Calu3 (cell line): ENCODE results near the gene TGM1. TPM values are rescaled to one million over a fixed set of nuclear protein-coding genes. Genes with fewer than 3 reads are reported as not detected.
"Not testable (repeated sequence)": the region's sequence is repeated elsewhere in the genome, so short reads cannot be mapped to it uniquely, and the experiment has no call there.

Experiments
- BruUV-seq: library from RNA; stranded (reverse); fragments of 400-500 nt; replicated peaks from 2 replicates; lab custom pipeline; 2021; lab: Mats Ljungman, UMichigan
- CTCF ChIA-PET: fragments of 300-600 bp; sonication (Branson Sonifier 250); formaldehyde crosslinking; loops from one replicate; lab custom pipeline; 2022; ENCODE audit warnings: antibody characterized with exemption; lab: Charles Lee
- DNase-seq: peaks from one replicate; pipeline ENCODE4 v3.0.0; 2022
- H3K27ac Mint-ChIP-seq: one replicate; pipeline ENCODE4 v1.8.0; 2022; ENCODE audit warnings: mixed read lengths; ENCODE audit not compliant: unreplicated experiment
- H3K27me3 Mint-ChIP-seq: one replicate; pipeline ENCODE4 v1.8.0; 2022; ENCODE audit warnings: mixed read lengths; ENCODE audit not compliant: unreplicated experiment
- H3K36me3 Mint-ChIP-seq: one replicate; pipeline ENCODE4 v1.8.0; 2022; ENCODE audit warnings: mild to moderate bottlenecking, moderate library complexity, mixed read lengths; ENCODE audit not compliant: insufficient read depth, unreplicated experiment
- H3K4me1 Mint-ChIP-seq: one replicate; pipeline ENCODE4 v1.8.0; 2022; ENCODE audit warnings: mild to moderate bottlenecking, low read depth, mixed read lengths; ENCODE audit not compliant: unreplicated experiment
- H3K4me3 Mint-ChIP-seq: one replicate; pipeline ENCODE4 v1.8.0; 2022; ENCODE audit warnings: mild to moderate bottlenecking, low read depth, moderate library complexity, mixed read lengths; ENCODE audit not compliant: unreplicated experiment
- H3K9me3 Mint-ChIP-seq: one replicate; pipeline ENCODE4 v1.8.0; 2022; ENCODE audit warnings: low read depth, mixed read lengths; ENCODE audit not compliant: unreplicated experiment
- CTCF ChIP-seq: fragments of 200-600 bp; IDR thresholded peaks from one replicate; pipeline ENCODE4 v1.8.0; 2022; ENCODE audit warnings: antibody characterized with exemption; ENCODE audit not compliant: unreplicated experiment
- intact Hi-C: fragments of 100-400 bp; cut with micrococcal nuclease; formaldehyde crosslinking; loops from one replicate; pipeline ENCODE4 v1.10.0; 2022; ENCODE audit not compliant: unreplicated experiment
- total RNA-seq: library from RNA; stranded (reverse); gene quantifications from 2 replicates; pipeline ENCODE4 v1.2.3, GENCODE V29; 2022

The TGM1 gene
- total RNA-seq, 1 experiment from 2014 or later, result 4.5 TPM

DNA sequence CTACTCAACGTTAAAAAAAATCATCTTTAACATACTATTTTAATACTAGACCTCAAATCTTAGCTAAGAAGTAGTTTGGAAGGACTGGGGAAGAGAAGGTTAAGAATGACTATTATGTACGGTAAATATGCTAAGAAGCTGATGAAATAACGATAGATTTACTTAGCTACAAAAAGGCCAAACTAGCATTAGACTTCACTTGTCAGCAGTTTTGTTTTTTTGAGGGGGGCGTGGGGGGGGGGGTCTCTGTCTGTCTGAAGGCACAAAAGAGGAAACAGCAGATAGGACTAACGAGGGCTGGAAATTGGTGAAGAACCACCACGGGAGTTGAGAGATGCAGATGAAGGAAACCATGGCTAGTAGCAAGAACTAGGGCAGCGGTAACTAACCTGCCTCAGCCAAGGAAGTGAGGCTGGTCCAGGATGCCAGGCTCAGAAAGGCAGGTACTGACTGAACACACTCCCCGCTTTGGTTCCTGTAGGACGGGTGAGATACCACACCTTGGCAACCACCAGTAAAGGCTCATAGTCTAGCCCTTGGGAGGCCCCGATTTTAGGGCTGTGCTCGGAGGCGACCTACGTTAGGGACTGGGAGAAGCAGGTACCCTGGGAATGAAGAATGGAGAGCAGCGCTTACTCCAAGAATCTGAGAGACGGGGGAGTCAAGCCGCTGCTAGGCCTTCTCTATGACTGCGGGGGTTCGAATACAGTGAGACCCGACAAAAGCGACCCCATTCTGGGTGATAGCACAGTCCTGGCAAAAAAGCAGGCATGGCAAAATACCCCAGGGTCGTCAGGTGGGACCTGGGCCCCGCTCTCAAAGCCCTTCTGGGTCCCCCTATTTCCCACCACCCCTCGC is 31.5 kb downstream of the TGM1 start:
- H3K27me3 Mint-ChIP-seq, result no peaks in the 10 kb centered on the region
- peak overlapping the region; percentile 67 for H3K27ac Mint-ChIP-seq
- CTCF ChIA-PET, result no interaction called here
- BruUV-seq, result TSS peak; percentile 56
- no peak for TF ChIP-seq CTCF
- intact Hi-C loops, result no loop called here
- DNase-seq, result no peak
- H3K36me3 Mint-ChIP-seq, result peaks cover 34% of the 10 kb centered on the region
- no peaks in the 10 kb centered on the region for H3K9me3 Mint-ChIP-seq
- H3K4me1 Mint-ChIP-seq, result peaks cover 23% of the 10 kb centered on the region
- peak overlapping the region; percentile 83 for H3K4me3 Mint-ChIP-seq

GRCh38 chr14:24228902-24229301 is 34.1 kb downstream of the TGM1 start:
- Mint-ChIP-seq H3K36me3 (peaks cover 31% of the 10 kb centered on the region), H3K9me3 (no peaks in the 10 kb centered on the region), H3K4me3 (no peak overlapping the region), H3K27me3 (no peaks in the 10 kb centered on the region), H3K27ac (no peak overlapping the region), H3K4me1 (peaks cover 13% of the 10 kb centered on the region)
- no peak for DNase-seq
- intact Hi-C loops, result no loop called here
- CTCF ChIA-PET, result interaction anchor here (0.6 kb wide), 3 partner anchors 10 to 27 kb away, joined by 3 to 4 read pairs (median 3); partner anchors contain the start of gene MDP1
- no TSS peak for BruUV-seq
- no peak for TF ChIP-seq CTCF

DNA sequence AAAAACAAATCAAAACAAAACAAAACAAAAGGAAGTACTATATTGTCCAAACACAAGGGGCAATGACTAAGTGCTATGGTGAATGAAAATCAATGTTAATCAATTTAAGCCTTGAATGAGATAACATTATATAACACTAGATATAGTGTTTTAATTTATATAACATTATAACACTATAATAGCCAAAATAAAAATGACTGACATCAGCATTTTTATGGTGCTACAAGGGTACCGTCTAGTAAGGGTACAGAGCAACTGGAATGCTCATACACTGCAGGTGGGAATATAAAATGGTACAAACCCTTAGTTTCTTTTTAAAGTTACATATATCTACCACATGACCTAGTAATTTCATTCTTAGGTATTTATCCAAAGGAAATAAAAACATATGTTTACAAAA is 36.5 kb downstream of the TGM1 start:
- no peak for TF ChIP-seq CTCF
- peaks cover 9% of the 10 kb centered on the region for H3K4me1 Mint-ChIP-seq
- no peak for DNase-seq
- CTCF ChIA-PET, result no interaction called here
- H3K27me3 Mint-ChIP-seq, result no peaks in the 10 kb centered on the region
- H3K27ac Mint-ChIP-seq, result no peak overlapping the region
- no peaks in the 10 kb centered on the region for H3K9me3 Mint-ChIP-seq
- intact Hi-C loops, result no loop called here
- H3K4me3 Mint-ChIP-seq, result no peak overlapping the region
- H3K36me3 Mint-ChIP-seq, result peaks cover 10% of the 10 kb centered on the region
- no TSS peak for BruUV-seq

- Mint-ChIP-seq H3K4me3 (no peak overlapping the region), H3K27me3 (no peaks in the 10 kb centered on the region), H3K4me1 (peaks cover 9% of the 10 kb centered on the region), H3K27ac (no peak overlapping the region), H3K36me3 (peaks cover 9% of the 10 kb centered on the region), H3K9me3 (no peaks in the 10 kb centered on the region)
- no TSS peak for BruUV-seq
- intact Hi-C loops, result no loop called here
- no peak for DNase-seq
- TF ChIP-seq CTCF, result no peak
- CTCF ChIA-PET, result no interaction called here
Measured at GRCh38 chr14:24224618-24225071, 38.3 kb downstream of the TGM1 start.

DNA sequence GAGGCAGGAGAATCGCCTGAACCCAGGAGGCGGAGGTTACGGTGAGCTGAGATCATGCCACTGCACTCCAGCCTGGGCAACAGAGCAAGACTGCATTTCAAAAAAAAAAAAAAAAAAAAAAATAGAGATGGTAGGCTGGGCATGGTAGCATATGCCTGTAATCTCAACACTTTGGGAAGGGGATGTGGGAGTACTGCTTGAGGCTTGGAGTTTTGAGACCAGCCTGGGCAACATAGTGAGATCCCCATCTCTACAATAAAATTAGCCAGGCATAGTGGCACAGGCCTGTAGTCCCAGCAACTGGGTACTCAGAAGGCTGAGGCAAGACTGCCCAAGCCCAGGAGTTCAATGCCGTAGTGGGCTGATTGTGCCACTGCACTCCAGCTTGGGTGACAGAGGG is 40.0 kb downstream of the TGM1 start:
- BruUV-seq, DNase-seq, CTCF ChIA-PET, H3K4me3 Mint-ChIP-seq, H3K27ac Mint-ChIP-seq, H3K27me3 Mint-ChIP-seq, H3K36me3 Mint-ChIP-seq, H3K9me3 Mint-ChIP-seq, intact Hi-C loops, H3K4me1 Mint-ChIP-seq: not testable (repeated sequence)
